Tibial nerve (tissue), 4 donors: ENCODE data around the gene PIGB. TPM values are rescaled to one million over a fixed set of nuclear protein-coding genes. Genes with fewer than 3 reads are reported as not detected.

Source experiments
- total RNA-seq, 4 donors: library from RNA; depleted of rRNA; stranded (reverse); fragments of >200 nt; gene quantifications; one replicate each; pipeline ENCODE4 v1.1.0, GENCODE V29; 2016

PIGB gene
- total RNA-seq, 4 donors from 2014 or later = 4.0 to 16.1 (median 13.8) TPM

Other genes starting within 250 kb of the PIGB start
- gene RSL24D1, start 122.3 kb upstream of the PIGB start, total RNA-seq = 10 to 100 TPM; 39.3 to 72.3 (median 53.2) TPM
- 10 to 100 TPM in 1 of 4 donors, 1 to 10 TPM in 3; 6.5 to 14.9 (median 8.3) TPM for gene RAB27A, start 29.4 kb upstream of the PIGB start, total RNA-seq
- gene PIGBOS1, start 99 bp upstream of the PIGB start, total RNA-seq = 10 to 100 TPM in 3 of 4 donors, 1 to 10 TPM in 1; 7.9 to 35.8 (median 16.5) TPM
- 10 to 100 TPM; 48.0 to 70.2 (median 63.6) TPM for gene CCPG1, start 89.1 kb downstream of the PIGB start, total RNA-seq
- 1 to 10 TPM in 3 of 4 donors, not detected in 1; 1.8 to 4.8 (median 2.9) TPM for gene PIERCE2, start 89.3 kb downstream of the PIGB start, total RNA-seq
- gene DNAAF4, start 189.0 kb downstream of the PIGB start, total RNA-seq = 1 to 10 TPM in 3 of 4 donors, not detected in 1; 1.3 to 3.3 (median 2.2) TPM